Activated CD4-positive, alpha-beta memory T cell treated with anti-CD3 and anti-CD28 coated beads for 36 hours (primary cell): Measurements from ENCODE around the gene FIBCD1. TPM values are rescaled to one million over a fixed set of nuclear protein-coding genes. Genes with fewer than 3 reads are reported as not detected.

ENCODE experiments used
- CTCF ChIA-PET: fragments of 350-600 bp; sonication (Branson Sonifier 250); formaldehyde crosslinking; loops from one replicate; lab custom pipeline; 2021; ENCODE audit warnings: antibody characterized with exemption, inconsistent platforms; lab: Charles Lee
- POLR2A ChIA-PET: fragments of 350-600 bp; sonication (Branson Sonifier 250); formaldehyde crosslinking; loops from one replicate; lab custom pipeline; 2021; ENCODE audit warnings: antibody characterized with exemption; lab: Charles Lee
- DNase-seq: peaks from one replicate; pipeline ENCODE4 v3.0.0-alpha.2; 2020
- H3K27ac Mint-ChIP-seq: one replicate; pipeline ENCODE4 v1.8.0; 2021; ENCODE audit warnings: mixed read lengths
- H3K27me3 Mint-ChIP-seq: one replicate; pipeline ENCODE4 v1.8.0; 2021; ENCODE audit warnings: mixed read lengths
- H3K36me3 Mint-ChIP-seq: one replicate; pipeline ENCODE4 v1.8.0; 2021; ENCODE audit warnings: mixed read lengths
- H3K4me1 Mint-ChIP-seq: one replicate; pipeline ENCODE4 v1.8.0; 2021; ENCODE audit warnings: low read depth, mixed read lengths
- H3K4me3 Mint-ChIP-seq: one replicate; pipeline ENCODE4 v1.8.0; 2021; ENCODE audit warnings: mild to moderate bottlenecking, mixed read lengths
- H3K9me3 Mint-ChIP-seq: one replicate; pipeline ENCODE4 v1.8.0; 2021; ENCODE audit warnings: mixed read lengths
- intact Hi-C: fragments of 100-400 bp; cut with micrococcal nuclease; formaldehyde crosslinking; loops from one replicate; pipeline ENCODE4 v1.15.1; 2023
- total RNA-seq, 2 experiments: library from RNA; stranded (reverse); gene quantifications; one replicate each; pipeline ENCODE4 v1.2.3, GENCODE V29; 2021

Gene FIBCD1
- total RNA-seq, 2 experiments from 2014 or later, result not detected

- H3K4me1 Mint-ChIP-seq, result no peaks in the 10 kb centered on the region
- no peaks in the 10 kb centered on the region for H3K9me3 Mint-ChIP-seq
- DNase-seq, result no peak
- intact Hi-C loops, result no loop called here
- ChIA-PET CTCF (no interaction called here), POLR2A (no interaction called here)
- H3K4me3 Mint-ChIP-seq, result no peak overlapping the region
- H3K27ac Mint-ChIP-seq, result no peak overlapping the region
- H3K27me3 Mint-ChIP-seq, result no peaks in the 10 kb centered on the region
- H3K36me3 Mint-ChIP-seq, result peaks cover 2% of the 10 kb centered on the region
Measured at GRCh38 chr9:130886981-130887380, 52.1 kb downstream of the FIBCD1 start.

DNA sequence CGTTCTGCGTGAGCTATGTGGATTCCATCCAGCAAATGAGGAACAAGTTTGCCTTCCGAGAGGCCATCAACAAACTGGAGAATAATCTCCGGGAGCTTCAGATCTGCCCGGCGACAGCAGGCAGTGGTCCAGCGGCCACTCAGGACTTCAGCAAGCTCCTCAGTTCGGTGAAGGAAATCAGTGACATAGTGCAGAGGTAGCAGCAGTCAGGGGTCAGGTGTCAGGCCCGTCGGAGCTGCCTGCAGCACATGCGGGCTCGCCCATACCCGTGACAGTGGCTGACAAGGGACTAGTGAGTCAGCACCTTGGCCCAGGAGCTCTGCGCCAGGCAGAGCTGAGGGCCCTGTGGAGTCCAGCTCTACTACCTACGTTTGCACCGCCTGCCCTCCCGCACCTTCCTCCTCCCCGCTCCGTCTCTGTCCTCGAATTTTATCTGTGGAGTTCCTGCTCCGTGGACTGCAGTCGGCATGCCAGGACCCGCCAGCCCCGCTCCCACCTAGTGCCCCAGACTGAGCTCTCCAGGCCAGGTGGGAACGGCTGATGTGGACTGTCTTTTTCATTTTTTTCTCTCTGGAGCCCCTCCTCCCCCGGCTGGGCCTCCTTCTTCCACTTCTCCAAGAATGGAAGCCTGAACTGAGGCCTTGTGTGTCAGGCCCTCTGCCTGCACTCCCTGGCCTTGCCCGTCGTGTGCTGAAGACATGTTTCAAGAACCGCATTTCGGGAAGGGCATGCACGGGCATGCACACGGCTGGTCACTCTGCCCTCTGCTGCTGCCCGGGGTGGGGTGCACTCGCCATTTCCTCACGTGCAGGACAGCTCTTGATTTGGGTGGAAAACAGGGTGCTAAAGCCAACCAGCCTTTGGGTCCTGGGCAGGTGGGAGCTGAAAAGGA, 53.3 kb downstream of the FIBCD1 start:
- CTCF ChIA-PET, result no interaction called here
- H3K36me3 Mint-ChIP-seq, result peaks cover 9% of the 10 kb centered on the region

GRCh38 chr9:130884542-130885483, 54.2 kb downstream of the FIBCD1 start:
- peaks cover 11% of the 10 kb centered on the region for H3K36me3 Mint-ChIP-seq
- ChIA-PET POLR2A (no interaction called here), CTCF (no interaction called here)

More for the DNA sequence above, 53.3 kb downstream of the FIBCD1 start:
- intact Hi-C loops, result no loop called here
- Mint-ChIP-seq H3K27me3 (no peaks in the 10 kb centered on the region), H3K9me3 (no peaks in the 10 kb centered on the region), H3K4me3 (no peak overlapping the region), H3K4me1 (no peaks in the 10 kb centered on the region), H3K27ac (no peak overlapping the region)
- no peak for DNase-seq
- POLR2A ChIA-PET, result no interaction called here

GRCh38 chr9:130884111-130884531, 54.9 kb downstream of the FIBCD1 start:
- intact Hi-C loops, result no loop called here
- Mint-ChIP-seq H3K27ac (no peak overlapping the region), H3K4me3 (no peak overlapping the region), H3K27me3 (no peaks in the 10 kb centered on the region), H3K4me1 (no peaks in the 10 kb centered on the region), H3K36me3 (peaks cover 16% of the 10 kb centered on the region), H3K9me3 (no peaks in the 10 kb centered on the region)
- ChIA-PET CTCF (interaction anchor here (0.9 kb wide), 1 partner anchor 183 kb away, joined by 3 read pairs; no protein-coding TSS in a partner anchor), POLR2A (no interaction called here)
- DNase-seq, result no peak

More at GRCh38 chr9:130884542-130885483, 54.2 kb downstream of the FIBCD1 start:
- Mint-ChIP-seq H3K4me3 (no peak overlapping the region), H3K27ac (no peak overlapping the region), H3K27me3 (no peaks in the 10 kb centered on the region), H3K9me3 (no peaks in the 10 kb centered on the region), H3K4me1 (no peaks in the 10 kb centered on the region)
- no peak for DNase-seq
- intact Hi-C loops, result no loop called here

GRCh38 chr9:130883479-130883878, 55.6 kb downstream of the FIBCD1 start:
- no peak for DNase-seq
- intact Hi-C loops, result no loop called here
- Mint-ChIP-seq H3K4me1 (no peaks in the 10 kb centered on the region), H3K27ac (no peak overlapping the region), H3K4me3 (no peak overlapping the region), H3K9me3 (no peaks in the 10 kb centered on the region), H3K27me3 (no peaks in the 10 kb centered on the region), H3K36me3 (peaks cover 18% of the 10 kb centered on the region)
- POLR2A ChIA-PET, result no interaction called here
- CTCF ChIA-PET, result interaction anchor here (0.5 to 0.9 kb wide), 2 partner anchors 130 to 182 kb away, joined by 3 to 4 read pairs; no protein-coding TSS in a partner anchor

DNA sequence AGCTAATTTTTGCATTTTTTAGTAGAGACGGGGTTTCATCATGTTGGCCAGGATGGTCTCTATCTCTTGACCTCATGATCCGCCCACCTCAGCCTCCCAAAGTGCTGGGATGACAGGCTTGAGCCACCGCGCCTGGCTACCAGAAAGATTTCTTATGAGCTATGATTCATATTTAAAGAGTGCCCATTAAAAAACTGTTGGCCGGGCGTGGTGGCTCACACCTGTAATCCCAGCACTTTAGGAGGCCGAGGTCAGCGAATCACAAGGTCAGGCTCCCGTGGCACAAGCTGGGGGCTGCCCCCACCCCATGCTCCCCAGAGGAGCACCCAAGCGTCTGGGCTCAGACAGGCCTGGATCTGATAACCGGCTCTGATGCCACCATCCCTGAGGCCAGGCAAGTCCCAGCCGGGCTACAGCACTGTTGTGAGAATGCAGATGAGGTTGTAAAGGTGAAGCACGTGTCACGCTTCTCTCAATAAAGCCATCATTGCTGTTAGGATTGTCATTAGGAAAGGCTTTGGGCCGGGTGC, 56.3 kb downstream of the FIBCD1 start:
- Mint-ChIP-seq H3K36me3 (peaks cover 18% of the 10 kb centered on the region), H3K4me3 (no peak overlapping the region), H3K27ac (no peak overlapping the region), H3K9me3 (no peaks in the 10 kb centered on the region), H3K27me3 (no peaks in the 10 kb centered on the region), H3K4me1 (no peaks in the 10 kb centered on the region)
- ChIA-PET POLR2A (no interaction called here), CTCF (no interaction called here)
- intact Hi-C loops, result no loop called here
- no peak for DNase-seq

- no peak overlapping the region for H3K4me3 Mint-ChIP-seq
- ChIA-PET POLR2A (no interaction called here), CTCF (no interaction called here)
- H3K27me3 Mint-ChIP-seq, result no peaks in the 10 kb centered on the region
- intact Hi-C loops, result no loop called here
- no peak overlapping the region for H3K27ac Mint-ChIP-seq
- H3K36me3 Mint-ChIP-seq, result peaks cover 18% of the 10 kb centered on the region
- no peak for DNase-seq
- no peaks in the 10 kb centered on the region for H3K4me1 Mint-ChIP-seq
- no peaks in the 10 kb centered on the region for H3K9me3 Mint-ChIP-seq
Measured at GRCh38 chr9:130881516-130881915, 57.5 kb downstream of the FIBCD1 start.

DNA sequence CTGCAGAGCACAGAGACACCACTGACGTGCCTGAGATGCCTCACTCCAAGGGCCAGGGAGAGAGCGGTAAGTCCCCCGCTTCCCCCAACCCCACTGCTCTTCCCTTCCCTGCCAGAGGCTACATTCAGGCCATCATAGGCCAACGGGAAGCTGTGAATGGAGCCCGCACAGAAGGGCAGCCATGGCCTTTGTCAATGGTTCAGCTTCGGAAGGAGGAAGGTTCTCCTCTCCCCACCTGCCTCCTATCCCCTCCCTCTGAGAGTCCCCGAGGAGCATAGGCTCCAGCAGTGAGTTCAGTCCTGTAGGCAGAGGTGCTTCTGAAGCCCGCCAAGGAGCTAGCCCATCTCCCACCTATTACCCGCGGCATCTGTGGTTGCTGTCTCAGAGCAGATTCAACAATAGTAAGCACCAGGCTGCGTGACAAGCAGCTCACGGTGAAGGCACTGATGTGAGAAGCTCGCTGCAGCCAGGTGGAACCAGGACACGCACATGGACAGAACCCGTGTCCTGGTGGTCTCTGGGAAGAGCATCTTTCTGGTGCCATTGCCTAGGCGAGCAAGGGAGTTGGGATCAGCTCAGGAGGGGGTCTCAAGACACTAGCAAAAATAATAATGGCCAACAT, 58.3 kb downstream of the FIBCD1 start:
- no peak for DNase-seq
- Mint-ChIP-seq H3K4me1 (no peaks in the 10 kb centered on the region), H3K4me3 (no peak overlapping the region), H3K27ac (no peak overlapping the region), H3K36me3 (peaks cover 18% of the 10 kb centered on the region), H3K9me3 (no peaks in the 10 kb centered on the region), H3K27me3 (no peaks in the 10 kb centered on the region)
- intact Hi-C loops, result no loop called here
- CTCF ChIA-PET, result interaction anchor here (1.1 to 1.5 kb wide), 2 partner anchors 15 to 18 kb away, joined by 3 to 4 read pairs; no protein-coding TSS in a partner anchor
- POLR2A ChIA-PET, result no interaction called here

DNA sequence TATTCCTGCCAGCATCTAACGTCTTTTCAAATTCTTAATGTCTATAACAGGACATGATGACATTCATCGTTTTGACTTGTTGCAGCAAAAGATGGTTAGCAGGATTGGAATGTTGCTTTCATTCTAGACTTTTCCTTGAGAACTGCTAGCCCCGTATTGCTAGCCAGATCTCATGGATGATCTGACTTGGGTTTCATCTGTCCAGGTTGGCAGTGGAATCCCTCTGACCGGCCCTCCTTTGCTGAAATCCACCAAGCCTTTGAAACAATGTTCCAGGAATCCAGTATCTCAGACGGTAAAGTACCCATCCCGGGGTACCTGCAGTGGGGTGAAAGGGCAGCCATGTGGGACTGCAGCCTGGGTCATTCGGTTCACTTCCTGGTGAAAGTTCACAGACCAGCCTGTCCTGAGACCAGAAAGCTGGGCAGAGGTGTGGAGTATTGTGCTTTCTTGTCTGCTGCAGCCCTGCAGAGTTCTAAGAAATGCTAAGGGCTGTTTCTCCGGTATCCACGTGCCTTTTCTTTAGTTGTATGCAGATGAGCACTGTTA, 59.1 kb downstream of the FIBCD1 start:
- ChIA-PET CTCF (interaction anchor here (1.1 to 1.5 kb wide), 2 partner anchors 14 to 17 kb away, joined by 3 to 4 read pairs; no protein-coding TSS in a partner anchor), POLR2A (no interaction called here)
- no peak for DNase-seq
- no peak overlapping the region for H3K27ac Mint-ChIP-seq
- H3K27me3 Mint-ChIP-seq, result no peaks in the 10 kb centered on the region
- H3K9me3 Mint-ChIP-seq, result no peaks in the 10 kb centered on the region
- no peaks in the 10 kb centered on the region for H3K4me1 Mint-ChIP-seq
- intact Hi-C loops, result no loop called here
- no peak overlapping the region for H3K4me3 Mint-ChIP-seq
- peaks cover 18% of the 10 kb centered on the region for H3K36me3 Mint-ChIP-seq

DNA sequence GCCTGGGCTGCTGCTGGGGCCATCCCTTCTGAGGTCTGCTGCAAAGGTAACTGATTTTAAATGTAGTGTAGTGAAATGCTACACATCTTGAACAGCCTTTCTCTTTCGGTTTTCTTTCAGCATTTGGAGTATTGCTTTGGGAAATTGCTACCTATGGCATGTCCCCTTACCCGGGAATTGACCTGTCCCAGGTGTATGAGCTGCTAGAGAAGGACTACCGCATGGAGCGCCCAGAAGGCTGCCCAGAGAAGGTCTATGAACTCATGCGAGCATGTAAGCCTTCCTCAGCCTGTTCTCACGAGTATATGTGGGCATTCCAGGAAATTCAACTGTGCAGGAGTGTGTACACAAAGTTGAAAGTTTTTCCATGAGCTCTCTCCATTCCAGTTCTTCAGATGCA, 60.8 kb downstream of the FIBCD1 start:
- Mint-ChIP-seq H3K27ac (no peak overlapping the region), H3K4me1 (no peaks in the 10 kb centered on the region), H3K36me3 (peaks cover 19% of the 10 kb centered on the region), H3K9me3 (no peaks in the 10 kb centered on the region), H3K27me3 (no peaks in the 10 kb centered on the region), H3K4me3 (no peak overlapping the region)
- intact Hi-C loops, result no loop called here
- DNase-seq, result no peak
- ChIA-PET POLR2A (no interaction called here), CTCF (interaction anchor here (1.1 to 1.2 kb wide), 2 partner anchors 8 to 13 kb away, joined by 3 read pairs; no protein-coding TSS in a partner anchor)

DNA sequence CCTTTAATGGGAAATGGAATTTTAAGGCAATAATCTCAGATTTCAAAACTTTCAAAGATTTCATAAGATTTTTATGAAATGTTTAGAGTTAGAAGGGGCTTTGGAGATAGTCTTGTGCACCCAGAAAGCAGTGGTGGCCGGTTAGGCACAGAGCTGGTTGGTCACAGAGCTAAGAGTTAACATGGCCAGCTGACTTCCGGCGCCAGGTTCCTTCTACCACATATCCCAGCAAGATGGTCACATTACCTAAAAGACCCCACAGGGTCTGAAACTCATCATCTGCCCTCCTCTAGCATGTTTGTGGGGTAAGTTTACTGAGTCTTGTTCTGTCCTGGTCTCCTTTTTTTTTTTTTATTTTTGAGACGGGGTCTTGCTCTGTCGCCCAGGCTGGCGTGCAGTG, 61.7 kb downstream of the FIBCD1 start:
- Mint-ChIP-seq H3K9me3 (no peaks in the 10 kb centered on the region), H3K4me3 (no peak overlapping the region), H3K36me3 (peaks cover 21% of the 10 kb centered on the region), H3K4me1 (no peaks in the 10 kb centered on the region), H3K27ac (no peak overlapping the region), H3K27me3 (no peaks in the 10 kb centered on the region)
- POLR2A ChIA-PET, result no interaction called here
- no peak for DNase-seq
- CTCF ChIA-PET, result no interaction called here
- intact Hi-C loops, result no loop called here
